HG03521 (cell line): Measurements from ENCODE around the gene NKX6-2.

ENCODE experiments used
- ATAC-seq: cut with Tn5 transposase; IDR thresholded peaks from one replicate; pipeline ENCODE4 v1.9.1; 2021; ENCODE audit warnings: mild to moderate bottlenecking, moderate library complexity; ENCODE audit not compliant: unreplicated experiment

NKX6-2 gene

GRCh38 chr10:132813560-132814468, 27.9 kb upstream of the NKX6-2 start:
- ATAC-seq: no peak

GRCh38 chr10:132813001-132813401, 27.1 kb upstream of the NKX6-2 start:
- no peak for ATAC-seq

GRCh38 chr10:132812520-132812919, 26.6 kb upstream of the NKX6-2 start:
- ATAC-seq: no peak

- no peak for ATAC-seq
Measured at GRCh38 chr10:132811891-132812481, 26.0 kb upstream of the NKX6-2 start.

DNA sequence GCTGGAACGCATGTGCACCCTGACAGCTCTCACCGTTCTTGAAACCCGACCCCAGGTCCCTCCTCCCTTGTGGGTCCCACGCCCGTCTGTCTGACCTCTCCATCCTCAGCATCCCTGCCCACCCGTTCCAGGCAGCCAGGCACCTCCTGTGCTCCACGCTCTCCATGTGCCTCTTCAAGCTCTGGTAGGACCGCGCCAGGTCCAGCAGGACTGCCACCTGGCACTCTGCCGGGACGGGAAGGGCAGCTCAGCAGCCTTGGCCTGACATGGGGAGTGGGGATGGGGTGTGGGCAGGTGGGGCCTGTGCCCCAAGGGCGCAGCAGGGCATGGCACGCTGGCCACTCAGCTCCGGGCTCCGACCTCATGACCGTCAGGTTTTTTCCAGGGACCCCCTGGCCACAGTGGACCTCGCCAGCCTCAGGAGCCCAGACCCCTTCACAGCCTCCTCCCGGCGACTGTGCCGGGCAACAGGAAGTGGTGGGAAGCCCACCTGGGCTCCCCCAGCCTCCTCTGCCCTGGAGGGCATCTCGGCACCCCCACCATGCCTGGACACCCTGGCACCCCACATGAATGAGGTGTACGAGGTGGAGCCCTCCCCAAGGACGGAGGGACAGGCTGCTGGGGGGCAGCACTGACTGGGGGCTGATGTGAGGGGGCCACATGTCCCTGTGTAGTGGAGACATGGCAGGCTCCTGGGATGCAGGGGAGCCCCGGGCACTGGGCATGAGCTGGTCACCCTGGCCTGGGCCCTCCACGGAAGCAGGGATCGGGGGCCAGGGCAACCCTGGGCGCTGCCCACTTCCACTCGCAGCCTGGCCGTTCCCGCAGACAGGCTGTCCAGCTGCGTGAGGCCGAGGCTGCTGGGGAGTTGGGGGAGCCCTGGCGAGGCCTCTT, 25.1 kb upstream of the NKX6-2 start:
- ATAC-seq: no peak

GRCh38 chr10:132810141-132810806, 24.3 kb upstream of the NKX6-2 start:
- no peak for ATAC-seq

GRCh38 chr10:132809232-132810140, 23.5 kb upstream of the NKX6-2 start:
- ATAC-seq: no peak

GRCh38 chr10:132808383-132809231, 22.7 kb upstream of the NKX6-2 start:
- no peak for ATAC-seq

DNA sequence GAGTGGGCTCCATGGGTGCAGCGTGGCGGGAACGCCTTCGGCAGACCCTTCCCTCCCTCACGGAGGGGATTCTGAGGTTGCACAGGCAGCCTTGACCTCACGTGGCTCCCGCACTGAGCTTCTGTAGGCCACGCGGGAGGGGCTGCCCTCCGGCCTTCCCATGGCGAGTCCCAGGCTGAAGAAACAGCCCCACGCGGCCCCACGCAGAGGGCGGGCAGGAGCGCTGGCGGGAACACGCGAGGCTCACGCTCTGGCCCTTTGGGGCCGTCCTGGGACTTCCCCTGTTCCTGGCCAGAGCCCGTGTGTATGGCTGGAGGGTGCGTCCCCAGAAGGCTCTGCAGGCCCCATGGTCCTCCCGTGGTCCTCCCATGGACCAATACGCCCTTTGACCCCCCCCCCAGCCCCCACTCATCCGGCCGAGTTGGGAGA, 21.7 kb upstream of the NKX6-2 start:
- ATAC-seq: no peak

DNA sequence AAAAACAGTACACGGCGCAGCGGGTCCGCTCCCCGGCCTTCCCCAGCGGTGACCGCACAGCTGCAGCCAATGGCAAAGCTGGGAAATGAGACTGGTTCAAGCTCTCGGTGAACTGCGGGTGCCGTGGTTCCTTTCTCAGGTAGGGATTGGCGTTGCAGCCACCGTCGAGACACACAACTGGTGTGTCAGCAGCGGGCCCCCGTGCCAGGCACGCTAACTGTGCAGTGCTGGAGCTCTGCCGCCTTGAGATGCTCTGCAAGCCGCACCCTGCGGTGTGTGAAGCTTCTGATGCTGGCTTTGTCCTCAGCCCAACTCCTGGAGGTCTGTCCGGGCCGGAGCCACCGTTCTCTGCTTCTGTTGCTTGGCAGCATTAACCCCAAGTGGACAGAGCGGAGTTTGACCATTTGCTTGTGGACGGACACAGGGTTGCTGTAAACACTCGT, 20.6 kb upstream of the NKX6-2 start:
- ATAC-seq: no peak

DNA sequence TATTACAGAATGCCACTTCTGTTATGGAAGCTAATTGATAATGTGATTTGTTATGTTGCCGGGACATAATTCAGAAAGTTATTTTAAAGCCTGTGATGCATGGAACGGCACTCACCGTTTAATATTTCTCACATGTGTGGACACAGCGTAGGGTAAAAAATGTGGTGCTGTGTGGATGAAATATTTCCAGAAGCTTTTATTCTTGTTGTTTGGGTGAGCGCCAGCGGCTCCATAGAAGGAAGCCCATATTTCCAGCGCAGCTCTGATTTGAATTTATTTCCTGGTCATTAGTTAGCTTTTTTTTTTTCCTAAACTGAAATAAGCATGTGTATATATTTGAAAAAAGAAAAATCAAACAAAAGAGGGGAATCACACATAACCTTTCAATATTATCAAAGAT, 20.2 kb upstream of the NKX6-2 start:
- no peak for ATAC-seq

DNA sequence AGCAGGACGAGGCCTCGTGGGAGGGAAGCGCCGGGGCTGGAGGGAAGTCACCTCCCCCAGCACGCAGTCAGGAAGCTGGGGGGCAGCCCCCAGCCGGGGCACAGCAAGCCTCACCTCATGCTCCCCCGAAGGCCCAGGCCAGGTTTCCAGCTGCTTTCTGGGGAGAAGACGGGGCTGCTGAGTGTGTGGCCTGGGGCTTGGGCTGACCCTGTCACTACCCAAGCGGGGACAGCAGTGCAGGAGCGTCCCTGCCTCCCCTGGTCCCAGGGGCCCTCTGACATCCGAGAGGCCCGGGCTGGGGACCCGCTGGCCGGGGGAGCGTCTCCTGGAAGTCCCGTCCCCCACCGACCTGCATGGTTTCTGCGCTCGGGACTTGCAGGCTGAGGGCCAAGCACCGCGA, 19.7 kb upstream of the NKX6-2 start:
- ATAC-seq: no peak

- no peak for ATAC-seq
Measured at GRCh38 chr10:132804785-132805426, 19.0 kb upstream of the NKX6-2 start.

DNA sequence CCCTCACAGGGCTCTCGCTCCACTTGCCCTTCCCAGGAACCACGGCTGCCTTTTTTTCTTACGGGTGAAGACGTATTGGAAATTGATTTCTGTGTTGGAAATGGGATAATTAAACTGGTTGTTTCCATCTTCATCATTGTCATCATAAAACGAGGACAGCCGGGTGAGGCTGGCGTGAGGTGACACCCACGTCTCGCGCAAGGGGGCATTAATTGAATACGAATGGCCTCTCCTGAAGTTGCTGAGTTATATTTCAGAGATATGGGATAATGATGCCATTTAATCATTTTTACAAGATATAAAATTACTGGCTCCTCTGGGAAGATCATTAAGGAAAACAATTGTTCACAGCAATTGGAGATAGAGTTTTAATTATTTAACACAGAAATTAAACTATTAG, 18.3 kb upstream of the NKX6-2 start:
- ATAC-seq: no peak

GRCh38 chr10:132803416-132804210, 17.7 kb upstream of the NKX6-2 start:
- ATAC-seq: no peak

GRCh38 chr10:132802694-132803320, 16.9 kb upstream of the NKX6-2 start:
- ATAC-seq: no peak

GRCh38 chr10:132802048-132802447, 16.1 kb upstream of the NKX6-2 start:
- ATAC-seq: no peak
